ENCODE measurements around the gene PHF21B.

Gene PHF21B

DNA sequence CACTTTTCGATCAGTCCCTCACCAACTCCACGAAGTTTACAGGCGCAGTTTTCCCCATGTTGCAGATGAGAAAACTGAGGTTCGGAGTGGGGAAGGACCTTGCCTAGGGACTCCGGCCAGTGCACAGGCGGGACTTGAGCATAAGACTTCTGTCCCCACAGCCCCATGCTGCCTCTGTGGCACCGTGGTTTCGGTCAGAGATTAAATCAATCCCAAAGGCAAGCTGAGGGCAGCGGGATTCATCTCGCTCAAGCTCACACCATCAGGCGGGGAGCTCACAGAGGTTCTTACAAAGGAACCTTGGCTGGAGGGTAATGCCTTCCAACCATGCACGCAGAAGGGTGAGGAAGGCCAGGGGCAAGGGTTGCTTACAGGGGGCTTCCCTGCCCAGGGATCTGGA is 115.5 kb downstream of the PHF21B start:
- DNase-seq (ENCODE audit: low read depth in 2 of 2), result no peak

GRCh38 chr22:44893731-44894080 is 116.1 kb downstream of the PHF21B start:
- DNase-seq (ENCODE audit: low read depth in 2 of 2), result no peak

DNA sequence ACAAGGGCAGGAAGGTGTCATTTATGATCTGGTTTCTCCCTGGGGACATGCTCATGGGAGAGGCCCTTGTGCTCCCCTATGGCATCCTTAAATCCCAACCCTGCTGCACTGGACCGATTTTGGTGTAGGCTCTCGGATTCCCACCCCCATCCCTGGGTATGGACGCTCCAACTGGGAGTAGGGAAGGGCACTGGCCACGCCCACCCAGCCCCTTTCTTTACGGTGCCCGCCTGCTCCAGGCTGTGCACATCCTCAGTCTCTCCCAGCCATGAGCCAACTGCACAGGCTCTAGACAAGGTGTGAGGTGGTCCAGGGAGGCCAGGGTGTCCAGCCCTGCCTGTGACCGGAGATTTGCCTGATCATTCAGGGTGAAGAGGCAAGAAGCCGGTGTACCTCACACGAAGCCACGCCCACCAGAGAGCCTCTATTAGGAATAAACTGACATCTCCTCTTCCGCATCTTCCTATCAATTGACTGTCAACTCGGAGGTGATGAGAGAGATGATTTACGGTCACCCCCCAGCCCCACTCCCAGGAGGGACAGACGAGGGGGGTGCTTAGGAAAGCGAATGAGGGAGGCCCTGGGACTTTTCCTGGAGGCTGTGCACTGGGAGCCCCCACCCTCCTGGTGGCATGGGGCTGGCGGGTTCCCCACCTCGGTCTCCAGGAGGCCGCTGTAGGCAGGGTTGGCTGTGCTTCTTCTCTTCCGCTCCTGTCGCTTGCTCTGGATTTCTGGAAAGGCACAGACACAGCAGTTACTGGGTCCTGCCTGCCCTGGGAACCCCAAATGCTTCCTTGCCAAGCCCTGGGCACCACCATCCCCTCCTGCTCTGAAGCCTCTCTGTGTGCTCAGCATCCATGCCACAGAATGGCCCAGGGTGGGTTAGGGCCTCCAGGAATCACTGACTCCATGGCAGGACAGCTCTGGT is 116.7 kb downstream of the PHF21B start:
- DNase-seq (ENCODE audit: low read depth in 2 of 2), result no peak

- DNase-seq (ENCODE audit: low read depth in 2 of 2), result no peak
Measured at GRCh38 chr22:44892243-44892642, 117.6 kb downstream of the PHF21B start.

GRCh38 chr22:44891791-44892190 is 118.0 kb downstream of the PHF21B start:
- DNase-seq (ENCODE audit: low read depth in 2 of 2), result no peak

GRCh38 chr22:44891293-44891747 is 118.5 kb downstream of the PHF21B start:
- no peak for DNase-seq (ENCODE audit: low read depth in 2 of 2)

DNA sequence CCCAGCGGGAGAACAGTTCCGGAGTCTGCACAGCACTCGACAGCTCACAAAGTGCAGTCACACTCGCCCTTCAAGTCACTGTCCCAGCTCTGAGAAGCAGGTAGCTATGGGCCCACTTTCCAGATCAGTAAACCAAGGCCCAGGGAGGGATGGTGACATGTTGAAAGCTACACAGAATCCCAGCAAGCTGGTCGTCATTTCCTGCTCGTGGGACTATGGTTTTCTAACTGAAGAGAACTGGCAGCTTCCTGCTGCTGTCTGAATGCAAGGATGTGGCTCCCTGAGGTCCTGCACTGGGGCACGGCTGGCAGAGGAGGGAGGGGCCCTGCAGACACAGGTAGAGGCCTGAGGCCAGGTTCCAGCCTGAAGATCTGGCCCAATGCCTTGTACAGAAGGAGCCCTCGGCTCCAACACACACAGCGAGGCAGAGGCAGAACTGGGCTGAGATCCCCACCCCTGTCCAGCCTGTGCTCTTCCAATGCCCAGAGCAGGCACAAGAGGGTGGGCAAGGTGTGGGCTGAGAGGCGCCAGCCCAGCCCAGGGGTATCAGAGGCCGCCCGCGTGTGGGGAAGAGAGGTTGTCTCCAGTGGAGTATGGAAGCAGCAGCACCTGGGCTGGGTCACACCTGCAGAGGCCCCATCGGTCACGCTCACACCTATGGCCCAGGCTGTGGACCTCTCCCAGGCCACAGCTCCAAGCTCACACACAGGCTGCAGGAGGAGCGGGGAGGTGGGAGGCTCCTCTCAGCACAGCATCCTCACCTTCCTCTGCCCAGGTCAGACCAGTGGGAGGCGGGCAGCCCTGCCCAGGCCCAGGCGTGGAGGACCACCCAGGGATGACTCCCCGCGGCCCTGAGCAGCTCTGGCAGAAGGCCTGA is 119.2 kb downstream of the PHF21B start:
- DNase-seq (ENCODE audit: low read depth in 2 of 2), result no peak

- no peak for DNase-seq (ENCODE audit: low read depth in 2 of 2)
Measured at GRCh38 chr22:44889255-44889878, 120.4 kb downstream of the PHF21B start.

DNA sequence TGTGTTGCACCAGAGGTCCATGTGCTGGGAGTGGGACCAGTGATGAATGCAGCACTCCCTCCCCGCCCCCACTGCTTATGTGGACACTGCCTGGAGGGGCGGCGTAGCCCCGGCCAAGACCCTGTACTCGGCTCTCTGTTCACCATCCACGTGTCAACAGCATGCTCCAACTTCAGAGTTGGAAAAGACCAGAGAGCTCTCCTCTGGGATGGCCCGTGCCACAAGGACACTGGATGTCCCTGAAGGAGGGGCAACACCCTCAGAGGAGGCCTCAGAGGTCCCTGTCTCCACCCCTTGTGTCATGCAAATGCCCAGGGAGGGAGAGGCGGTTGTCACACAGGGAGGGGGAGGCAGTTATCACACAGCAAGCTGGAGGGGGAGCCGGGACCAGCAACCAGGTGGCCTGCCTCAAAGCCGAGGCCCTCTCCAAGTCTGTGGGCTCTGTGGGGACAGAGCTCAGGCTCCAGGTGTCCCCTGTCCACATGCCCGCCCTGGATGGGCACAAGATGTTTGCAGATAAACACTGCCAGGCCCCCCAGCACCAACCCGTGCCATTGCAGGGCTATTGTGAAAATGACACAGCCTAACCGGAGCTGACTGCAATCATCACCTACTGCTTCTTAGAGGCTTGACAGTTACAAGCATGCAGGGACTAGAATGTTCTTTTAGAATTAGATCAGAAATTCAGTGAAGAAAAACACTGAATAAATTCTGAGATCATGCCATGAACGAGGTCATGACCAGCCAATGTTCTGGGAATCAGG is 121.1 kb downstream of the PHF21B start:
- no peak for DNase-seq (ENCODE audit: low read depth in 2 of 2)

DNA sequence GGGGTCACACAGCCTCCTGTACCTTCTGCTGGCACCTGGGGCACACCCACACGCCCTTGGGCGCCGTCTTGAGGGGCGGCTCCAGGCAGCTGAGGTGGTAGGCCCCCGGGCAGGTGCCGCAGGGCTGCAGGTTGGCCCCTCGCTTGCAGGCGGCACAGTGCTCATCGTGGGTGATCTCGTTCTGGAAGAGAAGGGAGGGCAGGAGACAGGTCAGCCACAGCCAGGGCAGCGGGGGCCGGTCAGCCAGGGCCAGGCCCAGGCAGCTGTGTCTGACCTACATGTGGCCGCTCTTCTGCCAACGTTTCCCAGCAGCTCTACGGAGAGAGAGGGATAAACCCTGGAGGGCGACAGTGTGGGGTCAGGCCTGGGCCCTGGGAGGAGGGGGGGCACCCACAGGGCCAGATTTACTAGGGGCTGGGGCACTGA is 121.9 kb downstream of the PHF21B start:
- DNase-seq (ENCODE audit: low read depth in 2 of 2), result no peak

DNA sequence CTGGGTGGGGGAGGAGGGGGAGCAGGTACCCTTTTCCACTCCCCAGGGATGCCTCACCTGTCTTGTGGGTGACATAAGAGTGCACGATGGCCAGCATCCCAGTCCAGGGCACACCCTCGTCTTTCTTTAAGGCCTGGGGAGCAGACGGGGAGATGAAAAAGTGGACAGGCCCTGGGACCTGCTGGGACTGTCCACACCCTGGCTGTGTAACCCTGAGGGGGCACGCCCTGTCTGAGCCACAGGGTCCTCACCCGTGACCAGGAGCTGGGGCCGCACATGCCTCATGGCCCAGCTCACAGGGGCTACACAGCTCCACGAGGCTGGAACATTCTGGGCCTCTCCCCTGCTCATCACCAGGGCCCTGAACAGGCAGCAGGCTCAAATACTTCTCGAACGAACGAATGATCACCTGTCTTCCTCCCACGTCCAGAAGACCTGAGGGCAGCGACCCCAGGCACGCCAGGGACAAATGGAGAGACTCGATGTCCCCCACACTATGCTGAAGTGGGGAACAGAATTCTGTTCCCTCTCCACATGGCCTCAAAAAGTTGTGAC is 123.9 kb downstream of the PHF21B start:
- DNase-seq (ENCODE audit: low read depth in 2 of 2), result no peak

- DNase-seq (ENCODE audit: low read depth in 2 of 2), result no peak
Measured at GRCh38 chr22:44884968-44885805, 124.6 kb downstream of the PHF21B start.

DNA sequence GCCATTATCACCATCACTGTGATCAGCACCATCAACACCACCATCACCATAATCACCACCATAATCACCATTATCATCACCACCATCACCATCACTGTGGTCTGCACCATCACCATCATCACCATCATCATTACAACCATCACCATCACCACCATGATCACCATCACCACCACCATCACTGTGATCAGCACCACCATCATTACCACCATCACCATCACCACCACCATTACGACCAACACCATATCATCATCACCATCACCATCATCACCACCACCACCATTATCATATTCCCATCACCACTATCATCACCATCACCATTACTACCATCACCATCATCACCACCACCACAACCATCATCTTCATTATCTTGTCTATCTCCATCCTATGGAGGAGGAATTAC is 125.2 kb downstream of the PHF21B start:
- no peak for DNase-seq (ENCODE audit: low read depth in 2 of 2)

- DNase-seq (ENCODE audit: low read depth in 2 of 2), result no peak
Measured at GRCh38 chr22:44883011-44883421, 126.8 kb downstream of the PHF21B start.

DNA sequence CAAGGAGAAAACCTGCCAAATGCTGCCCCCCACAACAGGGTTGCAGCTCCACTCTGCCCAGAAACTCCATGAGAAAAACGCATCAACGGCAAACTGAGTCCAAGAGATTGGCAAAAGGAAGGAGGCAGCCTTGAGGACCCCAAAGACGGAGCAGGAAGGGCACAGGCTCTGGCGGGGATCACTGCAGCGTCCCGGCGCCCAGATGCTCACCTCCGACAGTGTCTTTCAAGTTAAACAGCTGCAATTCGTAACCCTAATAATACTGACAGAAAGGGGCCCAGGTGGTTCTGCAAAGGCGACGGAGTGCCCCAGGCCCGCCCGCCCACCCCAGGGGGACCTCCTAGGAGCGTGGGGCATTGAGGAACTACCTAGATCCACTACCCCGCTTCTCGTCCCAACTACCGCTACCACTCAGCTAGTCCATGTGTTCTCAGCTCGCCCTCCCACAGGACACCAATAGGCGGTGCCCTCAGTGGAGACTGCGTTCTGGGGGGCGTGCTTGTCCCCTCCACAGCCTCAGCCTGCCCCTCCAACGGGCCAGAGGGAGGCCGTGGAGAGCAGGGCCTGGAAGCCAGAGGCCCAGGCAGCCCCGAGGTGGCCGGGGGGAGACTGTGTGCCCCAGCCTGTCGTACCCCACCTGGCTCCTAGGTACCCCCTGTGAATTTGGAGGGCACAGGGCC is 127.4 kb downstream of the PHF21B start:
- no peak for DNase-seq (ENCODE audit: low read depth in 2 of 2)

GRCh38 chr22:44881624-44882023 is 128.2 kb downstream of the PHF21B start:
- no peak for DNase-seq (ENCODE audit: low read depth in 2 of 2)

GRCh38 chr22:44880610-44881290 is 129.1 kb downstream of the PHF21B start:
- DNase-seq (ENCODE audit: low read depth in 2 of 2), result no peak

- no peak for DNase-seq (ENCODE audit: low read depth in 2 of 2)
Measured at GRCh38 chr22:44879301-44879680, 130.5 kb downstream of the PHF21B start.

All from stimulated activated CD8-positive, alpha-beta memory T cell treated with anti-CD3 and anti-CD28 coated beads, Interleukin-15, amount 100 ng/mL, for 48 hours (primary cell).